Putamen (tissue), 1 donor: ENCODE measurements around the gene TMEM256.

Experiments
- DNase-seq: peaks from one replicate; pipeline ENCODE4 v3.0.0-alpha.2; 2016; ENCODE audit warnings: low spot score

Gene TMEM256

DNA sequence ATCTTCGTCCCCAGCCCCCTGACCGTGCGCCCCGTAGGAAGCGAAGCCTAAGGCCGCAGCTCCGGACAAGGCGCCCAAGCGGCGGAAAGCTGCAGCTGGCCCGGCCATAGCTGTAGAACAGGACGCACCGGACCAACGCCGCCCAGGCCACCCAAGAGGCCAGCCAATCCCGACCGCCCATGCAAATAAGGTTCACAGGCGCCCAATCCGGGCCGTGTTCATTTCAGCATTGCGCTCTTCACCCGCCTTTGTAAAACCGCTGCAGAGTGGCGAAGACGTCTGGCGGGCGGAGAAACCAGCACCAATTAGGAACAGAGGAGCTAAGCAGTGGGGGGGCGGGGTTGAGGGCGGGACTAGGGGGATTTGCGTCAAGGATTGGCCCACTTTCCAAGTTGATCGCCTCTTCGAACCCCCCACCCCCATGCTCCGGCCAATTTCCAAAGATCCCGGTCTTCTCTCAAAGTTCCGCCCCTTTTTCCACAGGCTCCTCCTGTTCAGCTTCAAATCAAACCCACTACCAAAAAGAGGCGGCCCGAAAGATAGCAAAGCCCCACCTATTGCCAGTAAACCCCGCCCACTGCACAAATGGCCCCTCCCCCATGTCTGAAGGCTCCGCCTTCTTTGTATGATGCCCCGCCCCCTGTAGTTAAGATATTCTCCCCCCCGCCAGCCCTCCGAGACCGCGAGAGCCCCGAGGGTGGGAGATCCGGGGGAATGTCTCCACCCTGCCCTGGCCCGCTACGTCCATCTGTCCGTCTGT, at the start of gene TMEM256:
TMEM256 (minus strand) TSS at position 121 of the 760 bp plus-strand sequence; CDS start at position 108, 13 bp downstream.
- DNase-seq: peak; percentile 100

DNA sequence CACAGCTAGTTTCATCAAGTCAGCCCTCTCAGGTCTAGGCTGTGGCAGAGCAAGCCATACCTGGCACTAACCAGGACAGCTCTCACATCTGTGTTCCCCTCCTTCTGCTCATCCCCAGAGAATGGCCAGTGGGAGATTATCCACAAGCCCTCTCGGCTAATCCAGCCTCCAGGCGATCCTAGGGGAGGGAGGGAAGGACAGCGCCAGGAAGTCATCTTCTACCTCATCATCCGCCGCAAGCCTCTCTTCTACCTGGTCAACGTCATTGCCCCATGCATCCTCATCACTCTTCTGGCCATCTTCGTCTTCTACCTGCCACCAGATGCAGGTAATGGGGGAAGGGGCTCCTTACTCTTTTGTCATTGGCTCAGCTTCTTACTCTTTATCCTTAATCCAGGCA, 44.6 kb upstream of the TMEM256 start:
- no peak for DNase-seq

DNA sequence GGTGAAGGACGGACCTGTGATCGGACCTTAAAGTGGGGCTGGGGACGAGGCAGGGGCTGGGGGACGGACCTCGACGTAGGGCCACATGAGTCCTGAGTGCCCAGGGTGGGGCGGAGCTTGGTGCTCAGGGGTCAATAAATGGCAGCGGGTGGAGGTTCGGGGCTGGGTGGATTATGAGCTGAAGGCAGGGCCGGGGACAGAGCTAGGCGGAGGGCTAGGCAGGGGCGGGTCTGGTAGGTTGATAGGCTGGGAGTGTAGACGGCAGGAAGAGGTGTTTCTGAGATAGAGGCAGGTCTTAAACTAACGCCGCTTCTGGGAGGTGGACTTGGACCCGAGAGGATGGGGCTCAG, 41.7 kb upstream of the TMEM256 start:
- no peak for DNase-seq

DNA sequence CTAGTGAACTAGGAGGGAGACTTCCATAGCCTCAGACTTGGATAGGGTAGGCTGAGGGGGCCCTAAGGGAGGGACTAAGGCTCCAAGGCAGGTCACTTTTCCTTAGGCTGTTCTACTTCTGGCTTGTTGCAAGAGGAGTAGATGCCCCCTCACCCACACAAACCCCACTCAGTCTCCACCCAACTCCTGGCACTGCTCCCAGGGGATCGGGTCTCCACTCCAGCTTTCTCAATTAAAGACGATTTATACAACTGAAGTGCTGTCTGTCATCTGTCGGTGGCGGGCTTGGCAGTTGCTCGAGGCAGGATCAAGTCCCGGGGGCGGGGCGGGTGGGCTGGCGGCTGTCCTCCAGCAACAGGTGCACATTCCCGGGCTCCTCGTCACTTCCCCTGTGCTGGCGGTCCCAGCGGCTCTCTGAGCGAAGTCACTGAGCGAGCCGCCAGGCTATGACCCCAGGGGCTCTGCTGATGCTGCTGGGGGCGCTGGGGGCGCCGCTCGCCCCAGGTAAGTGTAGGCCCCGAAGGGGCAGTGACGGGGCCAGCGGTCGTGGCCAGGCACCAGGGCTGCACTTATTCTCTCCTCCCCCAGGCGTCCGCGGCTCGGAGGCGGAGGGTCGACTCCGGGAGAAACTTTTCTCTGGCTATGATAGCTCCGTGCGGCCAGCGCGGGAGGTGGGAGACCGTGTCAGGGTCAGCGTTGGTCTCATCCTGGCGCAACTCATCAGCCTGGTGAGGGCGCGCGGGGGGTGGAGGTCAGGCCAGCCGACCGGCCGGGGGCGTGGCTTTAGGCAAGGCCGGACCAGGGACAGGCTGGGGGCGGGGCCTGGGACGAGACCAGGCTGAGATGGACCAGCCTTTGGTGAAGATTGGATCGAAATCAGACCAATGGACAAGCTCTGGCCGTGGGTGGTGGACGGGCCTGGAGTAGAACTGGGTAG, 41.1 kb upstream of the TMEM256 start, which contains the start of gene CHRNB1:
CHRNB1 (plus strand) TSS at position 380 of the 937 bp plus-strand sequence; CDS start at position 447, 67 bp downstream.
- DNase-seq: peak; percentile 80

DNA sequence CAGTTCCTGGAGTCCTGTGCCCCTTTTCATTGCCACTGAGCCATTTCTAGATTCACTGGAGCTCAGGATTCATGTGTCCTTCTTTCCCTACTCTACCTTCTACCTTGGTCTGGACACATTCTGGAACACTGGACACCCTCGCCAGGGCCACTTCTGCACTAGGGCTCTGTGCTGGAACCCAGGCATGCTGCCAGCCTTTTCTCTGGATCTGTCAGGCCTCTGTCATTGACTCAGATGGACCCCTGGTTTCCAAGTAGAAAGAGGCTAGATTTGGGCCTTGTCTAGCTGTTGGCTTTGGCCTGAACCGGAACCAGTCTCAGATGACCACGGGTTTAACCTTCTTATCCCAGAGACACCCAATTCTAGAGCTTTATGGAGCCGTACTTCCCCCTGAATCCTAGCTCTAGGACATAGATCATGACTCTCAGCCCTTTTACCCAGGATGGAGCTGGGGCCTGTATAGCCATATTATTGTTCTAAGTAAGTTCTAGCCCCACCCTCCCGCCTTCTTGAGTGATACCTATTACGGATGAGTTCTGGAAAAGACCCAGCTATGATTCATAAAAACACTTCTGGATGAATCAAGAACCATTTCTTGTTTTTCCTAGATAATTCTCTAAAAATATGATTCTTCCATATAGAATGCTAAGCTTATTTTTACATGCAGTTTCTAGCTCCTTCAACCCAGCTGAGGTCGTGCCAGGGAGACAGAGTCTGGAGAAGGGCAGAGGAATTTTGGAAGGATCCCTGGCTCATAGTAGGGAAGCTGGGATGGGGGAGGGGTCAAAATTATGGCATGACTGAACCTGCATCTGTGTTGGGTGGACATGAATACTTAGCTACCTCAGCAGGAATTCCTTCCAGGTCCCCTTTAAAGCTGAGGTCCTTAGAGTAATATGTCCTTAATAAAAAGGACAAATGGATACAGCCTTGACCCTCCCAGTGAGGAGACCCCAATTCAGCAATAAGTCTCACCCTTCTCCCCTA, 39.9 kb upstream of the TMEM256 start:
- DNase-seq: no peak

DNA sequence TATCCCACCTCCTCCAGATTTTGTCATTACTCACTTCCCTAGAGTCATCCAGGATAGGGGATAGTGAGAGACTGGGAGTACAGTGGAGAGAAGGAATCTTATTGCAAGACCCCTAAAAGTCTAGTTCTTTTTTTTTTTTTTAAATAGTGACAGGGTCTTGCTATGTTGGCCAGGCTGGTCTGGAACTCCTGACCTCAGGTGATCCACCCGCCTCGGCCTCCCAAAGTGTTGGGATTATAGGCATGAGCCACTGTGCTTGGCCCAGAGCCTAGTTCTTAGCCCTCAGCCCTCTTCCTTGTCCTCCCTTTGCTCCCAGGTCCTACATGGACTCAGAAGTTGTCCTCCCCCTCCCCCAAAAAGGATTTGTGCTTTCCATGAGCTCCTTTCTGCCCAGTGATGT, 38.2 kb upstream of the TMEM256 start:
- DNase-seq: no peak

DNA sequence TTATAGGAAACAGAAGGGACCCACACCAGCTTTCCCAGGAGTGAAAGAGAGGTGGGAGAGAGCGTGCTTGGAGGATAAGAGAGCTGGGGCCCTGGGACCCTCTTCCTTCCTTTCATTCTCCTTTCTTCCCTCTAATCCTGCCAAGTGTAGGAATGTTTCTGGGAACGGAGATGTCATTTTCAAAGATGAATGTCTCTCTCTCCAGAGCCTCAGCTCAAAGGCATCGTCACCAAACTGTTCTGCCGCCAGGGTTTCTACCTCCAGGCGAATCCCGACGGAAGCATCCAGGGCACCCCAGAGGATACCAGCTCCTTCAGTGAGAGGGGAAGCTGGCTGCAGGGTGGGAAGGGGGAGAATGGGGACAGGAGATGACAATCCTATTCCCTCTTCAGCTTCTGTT, 37.4 kb upstream of the TMEM256 start:
- no peak for DNase-seq

DNA sequence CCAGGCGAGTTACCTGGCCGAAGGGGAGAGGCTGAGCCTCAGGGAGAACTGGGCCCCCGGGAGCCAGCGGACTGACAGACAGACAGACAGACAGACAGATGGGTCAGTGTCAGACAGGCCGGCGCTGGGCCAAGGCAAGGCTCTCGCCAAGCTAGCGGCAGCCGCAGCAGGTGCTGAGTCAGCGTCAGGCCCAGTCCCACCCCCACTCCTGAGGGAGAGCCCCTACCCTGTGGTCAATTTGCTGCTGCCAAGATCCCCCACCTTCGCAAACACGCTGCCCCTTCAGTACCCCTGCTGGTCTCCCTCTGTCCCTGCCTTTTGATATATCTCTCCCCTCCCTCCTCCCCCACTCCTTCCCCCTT, 36.9 kb upstream of the TMEM256 start:
- DNase-seq: no peak

DNA sequence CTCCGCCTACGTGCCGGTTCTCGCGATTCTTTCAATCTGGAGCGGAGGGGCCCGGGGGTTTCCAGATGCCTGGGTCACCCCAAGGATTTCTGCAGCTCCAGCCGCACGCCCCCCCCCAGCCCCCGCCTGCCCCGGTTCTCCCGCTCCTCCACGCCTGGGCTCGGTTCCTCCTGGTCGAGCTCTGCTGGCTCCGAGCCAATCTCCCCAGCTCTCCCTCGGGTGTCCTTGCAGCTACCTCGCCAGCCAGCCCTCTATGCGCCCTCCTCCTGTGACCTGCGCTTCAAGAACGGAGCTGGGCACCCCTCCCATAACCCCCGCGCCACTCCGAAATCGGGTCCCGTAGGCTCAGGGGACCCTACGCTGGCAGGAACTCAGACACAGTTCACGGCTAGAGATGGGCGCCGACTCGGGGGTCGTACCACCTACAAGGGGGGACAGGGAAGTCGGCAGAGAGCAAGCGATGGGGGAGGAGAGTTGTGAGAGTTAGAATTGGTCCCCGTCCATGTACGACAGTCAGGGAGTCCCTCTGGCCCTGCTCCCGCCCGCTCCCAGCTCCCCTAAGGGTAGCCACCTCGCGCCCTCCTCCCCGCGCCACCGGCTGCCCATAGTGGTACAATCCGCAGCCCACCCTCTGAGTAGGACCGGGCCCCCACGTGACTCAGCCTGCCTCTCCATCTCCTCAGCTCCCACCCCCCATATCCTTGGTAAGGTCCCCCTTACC, 36.4 kb upstream of the TMEM256 start:
- DNase-seq: no peak

DNA sequence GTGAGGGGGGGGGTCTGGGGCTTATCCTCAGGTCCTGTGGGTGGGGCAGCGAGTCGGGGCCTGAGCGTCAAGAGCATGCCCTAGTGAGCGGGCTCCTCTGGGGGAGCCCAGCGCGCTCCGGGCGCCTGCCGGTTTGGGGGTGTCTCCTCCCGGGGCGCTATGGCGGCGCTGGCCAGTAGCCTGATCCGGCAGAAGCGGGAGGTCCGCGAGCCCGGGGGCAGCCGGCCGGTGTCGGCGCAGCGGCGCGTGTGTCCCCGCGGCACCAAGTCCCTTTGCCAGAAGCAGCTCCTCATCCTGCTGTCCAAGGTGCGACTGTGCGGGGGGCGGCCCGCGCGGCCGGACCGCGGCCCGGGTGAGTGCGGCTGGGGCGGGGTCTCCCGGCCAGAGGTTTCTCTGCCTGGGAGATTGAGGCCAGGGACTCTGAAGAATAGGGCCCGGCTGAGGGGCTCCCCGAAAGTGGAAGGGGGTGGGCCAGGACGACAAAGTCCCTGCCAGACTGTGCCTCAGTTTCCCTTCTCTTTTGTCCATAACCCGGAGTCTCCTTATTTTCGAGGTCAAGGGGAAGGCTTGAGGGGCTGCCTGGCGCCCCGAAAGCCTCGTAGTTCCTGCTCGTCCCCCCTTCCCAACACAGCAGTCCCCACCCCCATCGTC, 35.7 kb upstream of the TMEM256 start, which contains the start of gene FGF11:
FGF11 (plus strand) TSS at position 51 of the 651 bp plus-strand sequence; CDS start at position 160, 109 bp downstream.
- DNase-seq: no peak

DNA sequence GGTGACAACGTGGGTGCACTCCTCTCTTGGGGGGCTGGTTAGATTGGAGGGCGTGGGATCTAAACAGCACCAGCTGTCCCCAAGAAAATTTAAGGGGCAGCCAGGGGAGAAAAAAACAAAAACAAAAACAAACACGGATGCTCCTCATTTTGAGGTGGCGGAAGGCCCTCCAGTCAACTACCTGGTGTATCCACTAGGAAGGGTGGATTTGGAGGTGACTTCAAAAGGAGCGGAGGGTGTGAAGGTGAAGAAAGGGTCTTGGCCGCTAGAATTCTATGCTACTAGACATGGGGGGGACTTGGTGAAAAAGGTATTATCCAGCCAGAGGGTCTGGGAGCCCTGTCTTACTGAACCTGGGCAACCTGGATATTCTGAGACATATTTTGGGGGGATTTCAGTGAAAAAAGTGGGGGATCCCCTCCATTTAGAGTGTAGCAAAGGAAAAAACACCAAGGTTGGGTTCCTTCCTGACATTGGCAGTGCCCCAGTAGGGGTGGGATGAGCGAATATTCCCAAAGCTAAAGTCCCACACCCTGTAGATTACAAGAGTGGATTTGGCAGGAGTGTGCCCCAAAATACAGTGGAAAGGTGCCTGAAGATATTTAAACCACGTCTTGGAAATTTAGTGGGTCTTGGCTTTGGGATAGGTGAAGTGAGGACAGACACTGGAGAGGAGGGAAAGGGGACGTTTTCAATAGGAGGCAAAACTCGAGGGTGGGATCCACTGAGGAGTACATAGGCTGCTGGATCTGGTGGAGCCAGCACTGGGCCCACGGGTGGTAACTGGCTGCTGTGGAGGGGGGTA, 35.0 kb upstream of the TMEM256 start:
- no peak for DNase-seq

DNA sequence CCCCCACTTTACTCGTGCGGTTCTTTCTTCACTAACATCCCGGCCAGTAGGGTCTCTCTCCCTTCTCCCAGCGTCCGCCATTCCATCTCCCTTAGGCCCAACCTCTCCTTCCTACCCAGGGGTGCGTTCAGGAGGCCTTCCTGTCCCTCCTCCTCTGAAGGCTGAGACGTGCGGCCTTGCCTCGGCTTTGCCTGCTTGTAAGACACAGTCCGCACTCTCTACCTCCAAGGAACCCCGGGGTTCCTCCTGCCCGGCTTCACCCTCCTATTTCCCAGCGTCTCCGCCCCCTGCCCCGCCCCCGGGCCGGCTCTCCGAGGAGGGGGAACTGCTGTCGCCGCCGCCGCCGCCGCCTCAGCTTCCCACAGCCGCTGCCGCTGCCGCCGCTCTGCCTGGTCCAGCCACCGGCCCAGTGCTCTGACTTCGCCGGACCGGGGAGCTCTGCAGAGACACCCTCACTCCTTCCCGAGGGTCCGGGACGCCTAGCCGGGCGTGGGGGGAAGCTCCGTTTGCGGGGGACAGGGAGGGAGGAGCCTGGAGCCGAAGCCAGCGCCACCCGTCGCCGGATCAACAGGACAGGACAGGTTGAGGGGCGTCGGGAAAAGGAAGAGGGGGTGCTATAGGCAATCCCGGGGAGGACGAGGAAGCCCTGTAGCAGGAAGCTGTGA, 34.2 kb upstream of the TMEM256 start:
- DNase-seq: no peak

DNA sequence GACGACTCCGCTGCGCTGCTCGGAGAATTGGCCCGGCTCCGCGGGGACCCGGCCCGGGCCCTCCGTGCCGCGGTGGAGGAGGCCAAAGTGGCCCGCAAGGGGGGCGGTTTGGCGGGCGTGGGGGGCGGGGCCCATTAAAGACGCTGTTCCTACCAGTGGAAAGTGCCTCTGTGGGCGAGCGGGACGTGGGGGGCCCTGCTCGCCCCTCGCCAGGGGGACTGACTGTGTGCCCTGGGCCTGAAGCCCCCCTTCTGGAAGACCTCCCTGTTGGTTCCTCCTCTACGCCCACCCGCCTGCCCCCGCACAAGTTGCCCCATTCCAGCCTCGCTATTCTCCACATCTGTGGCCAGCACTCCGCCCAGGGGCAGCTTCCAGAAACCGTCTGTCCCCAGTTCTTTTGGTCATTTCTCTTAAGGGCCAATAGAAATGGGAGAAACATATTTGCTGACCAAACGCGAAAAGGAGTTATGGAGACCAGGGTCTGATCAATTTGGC, 33.5 kb upstream of the TMEM256 start:
- DNase-seq: no peak

DNA sequence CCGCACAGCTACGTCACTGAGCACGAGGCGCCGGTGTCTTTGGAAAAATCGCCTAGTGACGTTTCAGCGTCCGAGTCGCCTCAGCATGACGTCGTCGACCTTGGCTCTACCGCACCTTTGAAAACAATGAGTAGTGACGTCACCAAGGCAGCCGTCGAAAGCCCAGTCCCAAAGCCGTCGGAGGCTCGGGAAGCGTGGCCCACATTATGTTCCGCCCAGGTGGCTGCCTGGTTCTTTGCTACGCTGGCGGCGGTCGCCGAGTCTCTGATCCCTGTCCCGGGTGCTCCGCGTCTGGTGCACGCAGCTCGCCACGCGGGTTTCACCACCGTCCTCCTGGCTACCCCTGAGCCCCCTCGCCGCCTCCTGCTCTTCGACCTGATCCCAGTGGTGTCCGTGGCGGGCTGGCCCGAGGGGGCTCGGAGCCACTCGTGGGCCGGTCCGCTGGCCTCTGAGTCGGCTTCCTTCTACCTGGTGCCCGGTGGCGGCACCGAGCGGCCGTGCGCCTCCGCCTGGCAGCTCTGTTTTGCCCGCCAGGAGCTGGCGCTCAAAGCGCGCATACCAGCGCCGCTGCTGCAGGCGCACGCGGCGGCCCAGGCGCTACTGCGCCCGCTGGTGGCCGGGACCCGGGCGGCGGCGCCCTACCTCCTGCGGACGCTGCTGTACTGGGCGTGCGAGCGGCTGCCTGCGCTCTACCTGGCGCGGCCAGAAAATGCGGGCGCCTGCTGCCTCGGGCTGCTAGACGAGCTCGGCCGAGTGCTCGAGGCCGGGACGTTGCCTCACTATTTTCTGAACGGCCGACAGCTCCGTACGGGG, 32.9 kb upstream of the TMEM256 start:
- DNase-seq: peak; percentile 74

DNA sequence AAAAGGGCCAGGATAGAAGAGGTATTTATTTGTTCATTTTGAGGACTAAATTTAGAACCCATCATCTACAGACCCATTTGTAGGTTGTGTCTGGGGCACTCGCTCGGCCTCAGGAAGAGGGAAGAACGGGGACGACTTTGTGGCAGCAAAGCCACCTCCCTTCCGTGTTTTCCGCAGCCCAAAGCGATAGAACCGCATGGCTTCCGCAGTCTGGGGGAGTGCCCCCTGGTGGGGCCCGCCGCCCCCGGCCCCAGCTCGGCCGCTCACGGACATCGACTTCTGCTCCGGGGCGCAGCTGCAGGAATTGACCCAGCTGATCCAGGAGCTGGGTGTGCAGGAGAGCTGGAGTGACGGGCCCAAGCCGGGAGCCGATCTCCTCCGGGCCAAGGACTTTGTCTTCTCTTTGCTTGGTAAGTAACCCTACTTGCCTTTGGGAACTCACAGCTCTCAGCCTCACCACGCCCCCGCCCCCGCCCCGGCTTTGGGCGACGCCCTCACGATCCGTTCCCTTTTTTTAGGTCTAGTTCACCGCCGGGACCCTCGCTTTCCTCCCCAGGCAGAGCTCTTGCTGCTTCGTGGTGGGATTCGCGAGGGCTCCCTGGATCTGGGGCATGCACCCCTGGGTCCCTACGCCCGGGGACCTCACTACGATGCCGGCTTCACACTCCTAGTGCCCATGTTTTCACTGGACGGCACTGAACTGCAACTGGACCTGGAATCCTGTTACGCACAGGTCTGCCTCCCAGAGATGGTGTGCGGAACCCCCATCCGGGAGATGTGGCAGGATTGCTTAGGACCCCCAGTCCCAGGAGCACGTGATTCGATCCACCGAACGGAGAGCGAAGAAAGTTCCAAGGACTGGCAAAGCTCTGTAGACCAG, 32.0 kb upstream of the TMEM256 start:
- DNase-seq: no peak

DNA sequence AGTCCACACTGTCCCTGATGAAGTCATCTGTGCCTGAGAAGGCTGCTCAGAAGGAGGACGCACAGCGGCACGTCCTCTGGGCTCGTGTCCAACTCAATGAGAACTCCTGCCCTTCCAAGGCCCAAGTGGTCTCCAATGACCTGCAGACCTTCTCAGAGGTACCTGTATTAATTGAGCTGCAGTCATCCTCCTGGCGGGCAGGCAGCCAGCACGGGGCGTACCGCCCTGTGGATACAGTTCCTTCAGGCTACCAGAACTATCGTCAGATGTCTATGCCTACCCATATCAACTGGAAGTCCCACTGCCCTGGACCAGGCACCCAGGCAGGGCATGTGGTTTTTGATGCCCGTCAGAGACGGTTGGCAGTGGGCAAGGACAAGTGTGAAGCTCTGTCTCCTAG, 28.4 kb upstream of the TMEM256 start:
- DNase-seq: no peak

DNA sequence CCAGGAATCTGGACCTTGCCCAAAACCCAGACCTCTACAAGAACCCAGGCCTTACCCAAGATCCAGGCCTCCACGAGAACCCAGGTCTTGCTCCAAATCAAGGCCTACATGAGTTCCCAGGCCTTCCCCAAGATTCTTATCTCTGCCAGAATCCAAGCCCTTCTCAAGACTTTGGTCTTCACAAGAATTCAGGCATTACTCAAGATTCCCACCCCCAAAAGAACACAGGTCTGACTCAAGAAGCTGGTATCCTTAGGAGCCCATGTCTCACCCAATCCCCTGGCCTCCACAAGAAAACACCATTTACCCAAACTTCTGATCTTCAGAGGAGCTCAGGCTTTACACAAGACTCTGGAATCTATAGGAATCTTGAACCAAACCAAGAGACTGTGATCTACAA, 27.3 kb upstream of the TMEM256 start:
- no peak for DNase-seq
